HG03159 (cell line): Measurements from ENCODE around the gene TNFAIP1.
"Not testable (repeated sequence)": the region's sequence is repeated elsewhere in the genome, so short reads cannot be mapped to it uniquely, and the experiment has no call there.

Experiments
- ATAC-seq: cut with Tn5 transposase; IDR thresholded peaks from one replicate; pipeline ENCODE4 v1.9.1; 2021; ENCODE audit warnings: mild to moderate bottlenecking, moderate library complexity; ENCODE audit not compliant: unreplicated experiment

TNFAIP1 gene

GRCh38 chr17:28324267-28324745 is 11.3 kb upstream of the TNFAIP1 start:
- no peak for ATAC-seq

GRCh38 chr17:28324781-28325180 is 10.8 kb upstream of the TNFAIP1 start:
- ATAC-seq: no peak

DNA sequence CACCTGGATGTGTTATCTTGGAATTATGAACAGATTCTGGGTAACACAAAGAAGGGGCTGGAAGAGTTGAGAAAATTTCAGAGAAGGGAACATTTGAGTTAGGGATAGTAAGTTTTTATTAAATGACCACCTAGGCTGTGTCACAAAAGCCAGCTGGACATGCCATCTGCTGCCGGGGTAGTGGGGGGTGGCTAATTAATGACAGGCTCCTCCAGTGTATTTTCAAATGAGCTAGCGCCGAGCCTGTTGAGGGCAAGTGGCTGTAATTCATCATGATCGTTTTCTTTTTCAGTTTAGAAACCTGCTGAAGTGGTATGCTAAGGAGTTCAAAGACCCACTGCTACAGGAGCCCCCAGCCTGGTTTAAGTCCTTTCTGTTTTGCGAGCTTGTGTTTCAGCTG is 10.3 kb upstream of the TNFAIP1 start:
- ATAC-seq: no peak

DNA sequence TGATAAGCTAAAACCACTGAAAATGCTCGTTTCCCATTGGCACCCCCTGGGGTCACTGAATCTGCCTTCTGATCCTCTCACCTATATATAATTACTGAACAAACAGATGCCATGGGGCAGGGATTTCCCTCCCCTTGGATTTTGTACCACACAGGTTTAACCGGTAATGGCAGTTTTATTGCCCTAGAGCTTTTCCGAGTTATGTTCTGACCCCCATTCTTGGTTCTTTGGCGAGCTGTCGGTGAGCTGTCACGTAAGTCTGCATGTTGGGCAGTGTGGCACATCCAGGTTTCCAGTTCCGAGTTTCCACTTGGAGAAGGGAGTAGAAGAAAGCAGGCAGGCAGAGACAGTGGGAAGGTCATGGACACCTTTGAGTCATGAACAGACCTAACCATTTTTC is 9.4 kb upstream of the TNFAIP1 start:
- ATAC-seq: no peak

DNA sequence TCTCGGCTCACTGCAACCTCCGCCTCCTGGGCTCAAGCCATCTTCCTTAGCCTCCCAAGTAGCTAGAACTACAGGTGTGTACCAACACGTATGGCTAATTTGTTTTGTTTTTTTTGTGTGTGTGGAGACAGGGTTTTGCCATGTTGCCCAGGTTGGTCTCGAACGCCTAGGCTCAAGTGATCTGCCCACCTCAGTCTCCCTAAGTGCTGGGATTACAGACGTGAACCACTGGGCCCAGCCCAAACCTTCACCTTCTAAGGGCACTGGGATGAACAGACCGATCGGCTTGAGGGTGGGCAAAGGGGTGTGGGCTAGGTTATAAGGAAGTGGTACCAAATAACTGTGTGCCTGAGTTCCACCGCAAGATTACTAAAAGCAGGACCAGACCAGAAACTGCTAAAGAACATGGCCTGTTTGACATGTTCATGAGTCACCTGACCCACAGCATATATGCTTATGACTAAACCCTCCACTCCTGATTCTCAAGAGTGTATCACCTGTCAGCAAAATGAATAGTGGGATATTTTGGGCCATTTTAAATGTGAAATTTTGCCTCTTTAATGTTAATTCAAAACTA is 8.4 kb upstream of the TNFAIP1 start:
- no peak for ATAC-seq

DNA sequence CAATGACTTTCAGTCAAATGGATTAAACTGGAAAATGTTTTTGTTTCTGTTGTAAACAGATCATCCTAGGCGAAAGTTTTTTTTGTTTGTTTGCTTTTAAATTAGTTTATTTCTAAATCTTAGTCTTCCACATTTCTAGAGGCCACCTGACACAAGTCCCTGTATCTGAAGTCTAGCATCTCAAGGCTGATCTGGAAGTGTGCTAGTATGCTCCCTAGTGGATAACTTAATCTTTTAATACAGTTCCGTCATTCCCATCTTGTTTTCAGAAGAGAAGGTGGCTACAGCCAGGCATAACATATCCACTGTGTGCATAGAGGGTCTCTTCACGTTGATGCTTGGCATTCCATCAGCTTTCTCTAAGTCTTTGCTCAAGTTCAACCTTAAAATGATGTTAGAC is 7.9 kb upstream of the TNFAIP1 start:
- no peak for ATAC-seq

- ATAC-seq: no peak
Observed at GRCh38 chr17:28328325-28328724, 7.2 kb upstream of the TNFAIP1 start.

- ATAC-seq: no peak
Observed at GRCh38 chr17:28330671-28331070, 4.9 kb upstream of the TNFAIP1 start.

- no peak for ATAC-seq
Observed at GRCh38 chr17:28331891-28332420, 3.6 kb upstream of the TNFAIP1 start.

DNA sequence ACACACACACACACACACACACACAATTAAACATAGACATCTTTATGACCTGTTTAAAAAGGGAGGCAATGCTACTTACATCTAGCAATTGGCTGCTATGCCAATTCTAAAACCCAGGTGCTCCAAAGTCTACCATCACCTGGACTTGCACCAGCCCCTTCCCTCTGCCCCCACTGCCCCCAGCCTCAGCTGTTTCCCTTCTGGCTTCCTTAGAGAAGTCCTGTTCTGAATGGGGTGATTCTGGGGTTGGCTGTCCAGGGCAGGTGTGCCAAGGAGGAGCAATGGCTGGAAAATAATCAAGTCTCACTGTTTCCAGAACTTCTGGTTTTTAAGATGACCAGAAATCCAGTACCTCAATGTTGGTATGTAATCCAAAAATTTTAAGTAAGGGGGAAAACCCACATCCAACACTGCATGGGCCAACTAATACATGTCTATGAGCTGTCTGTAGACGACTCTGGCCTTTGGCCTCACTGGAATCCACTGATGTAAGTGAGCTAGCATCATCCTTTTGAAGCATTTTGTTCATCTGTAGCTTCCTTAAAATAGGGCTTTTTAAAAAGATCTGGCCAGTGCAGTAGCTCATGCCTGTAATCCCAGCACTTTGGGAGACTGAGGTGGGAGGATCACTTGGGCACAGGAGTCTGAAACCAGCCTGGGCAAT is 2.3 kb upstream of the TNFAIP1 start:
- no peak for ATAC-seq

GRCh38 chr17:28334171-28334570 is 1.4 kb upstream of the TNFAIP1 start:
- no peak for ATAC-seq

- ATAC-seq: peak; percentile 4
Observed at GRCh38 chr17:28334666-28335200, 828 bp upstream of the TNFAIP1 start.

DNA sequence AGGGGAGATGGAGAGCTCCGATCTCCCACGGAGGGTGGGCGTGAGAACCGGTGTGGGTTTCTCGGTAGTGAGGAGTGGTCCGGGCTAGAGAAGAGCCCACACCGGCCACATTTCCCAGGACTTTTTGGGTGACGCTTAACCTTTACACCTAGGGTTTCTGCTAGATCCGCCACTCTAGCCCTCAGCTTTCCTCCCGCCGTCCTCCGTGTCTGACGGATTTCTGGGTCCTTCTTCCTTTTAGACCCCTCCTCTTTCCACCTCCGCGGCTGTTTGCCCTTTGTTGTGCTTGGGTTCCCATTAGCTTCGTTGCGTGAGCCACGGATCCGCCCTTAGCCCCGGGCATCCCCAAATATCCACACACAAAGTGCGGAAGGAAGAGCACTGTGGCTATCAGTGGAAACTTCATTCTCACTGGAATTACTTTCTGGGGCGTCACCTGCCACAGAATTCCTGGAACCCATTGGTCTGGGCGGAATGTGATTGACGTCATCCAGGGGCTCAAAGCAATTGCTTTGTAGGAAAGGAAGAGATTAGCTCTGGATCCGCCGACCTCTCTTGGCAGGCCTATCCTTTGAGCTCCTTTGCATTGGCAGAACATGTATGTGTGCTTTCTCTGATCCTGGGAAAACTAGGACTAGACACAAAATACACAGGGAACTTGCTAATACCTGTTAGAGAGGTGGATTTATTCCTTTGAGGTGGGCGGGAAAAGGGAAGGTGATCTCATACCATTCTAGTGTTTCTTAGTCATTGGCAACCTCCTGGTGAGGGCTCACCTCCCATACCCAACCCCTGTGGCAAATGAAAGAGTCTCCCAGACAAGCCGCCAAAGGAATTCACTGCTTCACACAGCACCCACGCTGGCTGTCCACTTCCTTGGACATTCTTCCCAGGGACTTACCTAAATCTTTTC is 654 bp downstream of the TNFAIP1 start:
- ATAC-seq: no peak

DNA sequence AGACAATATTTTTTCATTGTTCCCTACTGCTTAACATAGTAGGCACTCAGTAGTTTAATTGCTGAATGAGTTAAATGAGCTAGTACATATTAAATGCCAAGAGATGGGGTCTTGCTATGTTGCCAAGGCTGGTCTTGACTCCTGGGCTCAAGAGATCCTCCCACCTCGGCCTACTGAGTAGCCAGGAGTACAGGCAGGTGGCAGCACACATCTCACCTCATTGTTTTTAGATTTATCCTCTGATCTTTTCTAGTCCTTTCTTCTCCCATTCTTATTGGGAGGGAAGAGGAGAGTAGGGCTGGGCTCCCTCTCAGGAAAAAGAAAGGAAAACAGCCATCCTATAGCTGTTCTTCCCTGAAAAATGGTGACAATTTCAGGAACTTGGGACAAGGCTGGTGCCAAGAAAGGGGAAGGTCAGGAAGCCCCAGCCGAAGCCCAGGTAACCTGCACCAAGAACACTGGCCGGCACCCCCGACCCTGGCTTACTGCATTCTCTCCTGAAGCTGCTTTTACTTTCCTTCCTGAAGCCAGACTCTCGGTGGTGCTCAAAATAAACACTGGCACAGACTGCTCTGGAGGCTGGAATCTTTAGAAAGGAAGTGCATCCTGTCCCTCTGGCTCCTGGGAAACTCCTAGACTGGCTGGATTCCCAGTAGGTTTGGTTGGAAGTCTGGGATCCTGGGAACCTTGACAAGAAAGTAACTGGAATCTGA is 2.7 kb downstream of the TNFAIP1 start:
- no peak for ATAC-seq

DNA sequence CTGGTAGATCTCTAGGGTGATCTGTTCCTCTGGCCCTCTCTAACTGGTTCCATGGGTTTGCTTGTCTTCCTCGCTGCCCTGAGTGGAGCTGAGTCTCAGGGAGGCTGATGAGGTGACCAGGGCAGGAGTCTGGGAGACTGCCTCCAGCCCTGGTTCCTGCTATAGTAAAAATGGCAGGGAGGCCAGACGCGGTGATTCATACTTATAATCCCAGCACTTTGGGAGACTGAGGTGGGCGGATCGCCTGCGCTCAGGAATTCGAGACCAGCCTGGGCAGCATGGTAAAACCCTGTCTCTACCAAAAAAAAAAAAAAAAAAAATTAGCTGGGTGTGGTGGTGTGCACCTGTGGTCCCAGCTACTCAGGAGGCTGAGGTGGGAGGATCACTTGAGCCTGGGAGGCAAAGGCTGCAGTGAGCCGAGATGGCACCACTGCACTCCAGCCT is 3.2 kb downstream of the TNFAIP1 start:
- not testable (repeated sequence) for ATAC-seq

- ATAC-seq: no peak
Observed at GRCh38 chr17:28339431-28339830, 3.9 kb downstream of the TNFAIP1 start.

DNA sequence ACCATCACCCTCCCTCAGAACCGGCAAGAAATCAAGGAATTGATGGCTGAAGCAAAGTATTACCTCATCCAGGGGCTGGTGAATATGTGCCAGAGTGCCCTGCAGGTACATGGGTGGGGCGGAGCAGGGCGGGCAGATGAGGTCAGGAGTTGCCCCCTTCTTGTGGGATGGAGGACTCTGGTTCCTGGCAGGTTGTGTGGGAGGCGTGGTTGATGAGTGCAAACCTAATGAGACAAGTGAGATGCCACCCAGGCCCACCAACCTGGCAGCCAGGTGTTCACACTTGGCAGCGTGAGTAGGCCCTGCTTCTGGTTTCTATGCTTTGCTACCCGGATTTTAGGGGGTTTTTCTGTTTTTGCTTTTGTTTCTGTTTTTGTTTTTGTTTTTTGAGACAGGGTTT is 4.8 kb downstream of the TNFAIP1 start:
- no peak for ATAC-seq

GRCh38 chr17:28341516-28341915 is 6.0 kb downstream of the TNFAIP1 start:
- ATAC-seq: no peak

DNA sequence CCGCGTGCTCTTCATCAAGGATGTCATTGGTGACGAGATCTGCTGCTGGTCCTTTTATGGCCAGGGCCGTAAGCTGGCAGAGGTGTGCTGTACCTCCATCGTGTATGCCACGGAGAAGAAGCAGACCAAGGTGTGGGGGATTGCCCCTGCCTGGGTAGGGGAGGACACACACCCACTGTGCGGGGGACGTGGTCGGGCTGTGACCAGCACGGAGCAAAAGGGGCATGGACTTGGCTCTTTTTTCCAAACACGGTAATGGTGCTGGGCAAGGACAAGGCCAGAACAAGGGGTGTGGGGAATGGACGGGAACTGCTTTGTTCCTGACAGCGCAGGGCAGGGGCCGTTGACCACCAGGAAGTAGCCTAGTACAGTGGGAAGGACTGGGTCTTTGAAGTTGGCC is 6.8 kb downstream of the TNFAIP1 start:
- no peak for ATAC-seq

DNA sequence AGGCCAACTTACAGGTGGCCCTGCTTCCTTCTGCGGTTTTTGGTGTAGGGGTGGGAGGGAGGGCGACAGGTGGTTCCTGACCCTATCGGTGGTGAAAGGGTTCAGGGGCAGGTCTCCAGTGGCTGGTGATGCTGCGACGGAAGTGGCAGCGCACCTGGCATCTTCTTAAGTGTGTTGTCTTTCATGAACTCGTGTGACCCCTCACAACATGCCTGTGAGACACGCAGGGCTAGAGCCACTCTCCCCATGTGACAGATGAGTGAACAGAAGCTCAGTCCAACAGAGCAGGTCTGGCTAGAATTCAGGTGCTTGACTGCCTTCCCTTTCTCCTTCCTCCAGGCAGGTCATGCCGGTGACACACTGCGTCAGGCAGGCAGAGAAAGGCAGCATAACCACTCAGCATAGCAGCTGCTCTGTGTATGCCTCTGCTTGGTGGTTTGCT is 8.0 kb downstream of the TNFAIP1 start:
- ATAC-seq: no peak
